Measurements from ENCODE around the gene C1QTNF8. TPM values are rescaled to one million over a fixed set of nuclear protein-coding genes. Genes with fewer than 3 reads are reported as not detected.

C1QTNF8 gene
- total RNA-seq, 1 donor from 2014 or later = not detected

GRCh38 chr16:1069154-1069553 lies 26.9 kb downstream of the C1QTNF8 start:
- no peaks in the 10 kb centered on the region for H3K36me3 ChIP-seq (ENCODE audit: control insufficient read depth, insufficient read depth, low read length)
- H3K4me3 ChIP-seq (ENCODE audit: low read depth, low read length) = no peak overlapping the region
- H3K27me3 ChIP-seq (ENCODE audit: control insufficient read depth, insufficient read depth, low read length) = peaks cover 2% of the 10 kb centered on the region
- DNase-seq (ENCODE audit: low read depth) = no peak
- FAIRE-seq = no peak
- no peak for TF ChIP-seq CTCF (IDR thresholded peaks at IDR 0.05; ENCODE audit: insufficient read depth, low read length, severe bottlenecking)

- FAIRE-seq (no peak), DNase-seq (ENCODE audit: low read depth) (no peak)
- peaks cover 2% of the 10 kb centered on the region for H3K27me3 ChIP-seq (ENCODE audit: control insufficient read depth, insufficient read depth, low read length)
- no peak overlapping the region for H3K4me3 ChIP-seq (ENCODE audit: low read depth, low read length)
- H3K36me3 ChIP-seq (ENCODE audit: control insufficient read depth, insufficient read depth, low read length) = no peaks in the 10 kb centered on the region
- no peak for TF ChIP-seq CTCF (IDR thresholded peaks at IDR 0.05; ENCODE audit: insufficient read depth, low read length, severe bottlenecking)
These were observed 27.6 kb downstream of the C1QTNF8 start for GRCh38 chr16:1068451-1068850.

GRCh38 chr16:1067629-1068028 lies 28.4 kb downstream of the C1QTNF8 start:
- Histone ChIP-seq H3K4me3 (ENCODE audit: low read depth, low read length) (no peak overlapping the region), H3K36me3 (ENCODE audit: control insufficient read depth, insufficient read depth, low read length) (no peaks in the 10 kb centered on the region), H3K27me3 (ENCODE audit: control insufficient read depth, insufficient read depth, low read length) (peaks cover 2% of the 10 kb centered on the region)
- TF ChIP-seq CTCF (IDR thresholded peaks at IDR 0.05; ENCODE audit: insufficient read depth, low read length, severe bottlenecking) = no peak
- DNase-seq (ENCODE audit: low read depth) (no peak), FAIRE-seq (peak; percentile 82)

- H3K27me3 ChIP-seq (ENCODE audit: control insufficient read depth, insufficient read depth, low read length) = peaks cover 2% of the 10 kb centered on the region
- H3K36me3 ChIP-seq (ENCODE audit: control insufficient read depth, insufficient read depth, low read length) = no peaks in the 10 kb centered on the region
These were observed 29.4 kb downstream of the C1QTNF8 start for GRCh38 chr16:1066584-1067172.

GRCh38 chr16:1065469-1066128 lies 30.4 kb downstream of the C1QTNF8 start:
- DNase-seq (ENCODE audit: low read depth) (no peak), FAIRE-seq (no peak)
- Histone ChIP-seq H3K36me3 (ENCODE audit: control insufficient read depth, insufficient read depth, low read length) (no peaks in the 10 kb centered on the region), H3K27me3 (ENCODE audit: control insufficient read depth, insufficient read depth, low read length) (no peaks in the 10 kb centered on the region), H3K4me3 (ENCODE audit: low read depth, low read length) (no peak overlapping the region)
- no peak for TF ChIP-seq CTCF (IDR thresholded peaks at IDR 0.05; ENCODE audit: insufficient read depth, low read length, severe bottlenecking)

More at GRCh38 chr16:1066584-1067172, 29.4 kb downstream of the C1QTNF8 start:
- no peak overlapping the region for H3K4me3 ChIP-seq (ENCODE audit: low read depth, low read length)
- FAIRE-seq (no peak), DNase-seq (ENCODE audit: low read depth) (no peak)
- no peak for TF ChIP-seq CTCF (IDR thresholded peaks at IDR 0.05; ENCODE audit: insufficient read depth, low read length, severe bottlenecking)
